Thoracic aorta (tissue), 2 donors: ENCODE measurements around the gene SLC9B1. TPM values are rescaled to one million over a fixed set of nuclear protein-coding genes. Genes with fewer than 3 reads are reported as not detected.
A peak's percentile ranks its signal among the peaks of the same experiment; 100 is the strongest.
"Not testable (repeated sequence)": the region's sequence is repeated elsewhere in the genome, so short reads cannot be mapped to it uniquely, and the experiment has no call there.

ENCODE experiments used
- ATAC-seq: fragments of 150-250 bp; one replicate; pipeline ENCODE4 v1.8.0; 2017; ENCODE audit warnings: low read depth; ENCODE audit not compliant: insufficient number of reproducible peaks, low FRiP score
- DNase-seq: peaks from one replicate; pipeline ENCODE4 v3.0.0-alpha.2; 2020; ENCODE audit warnings: low spot score
- H3K27ac ChIP-seq, 2 donors: fragments of 200-600 bp; sonication (generic); 1 replicate in 1 of 2; 2 replicates in 1 of 2; pipeline ENCODE4 v1.5.1; 2016; ENCODE audit warnings: mild to moderate bottlenecking in 2 of 2, moderate library complexity in 2 of 2
- H3K27me3 ChIP-seq: fragments of 200-600 bp; sonication (generic); replicated peaks from 2 replicates; pipeline ENCODE4 v1.6.0; 2016; ENCODE audit warnings: mild to moderate bottlenecking; ENCODE audit not compliant: insufficient read depth
- H3K36me3 ChIP-seq: fragments of 200-600 bp; sonication (generic); one replicate; pipeline ENCODE4 v1.5.1; 2016
- H3K4me1 ChIP-seq, 2 donors: fragments of 200-600 bp; sonication (generic); 1 replicate in 1 of 2; 2 replicates in 1 of 2; pipeline versions ENCODE4 v1.5.1 to v1.6.0; 2016; ENCODE audit warnings: low read depth in 2 of 2, mild to moderate bottlenecking in 1 of 2; ENCODE audit not compliant: control insufficient read depth in 1 of 2
- H3K4me3 ChIP-seq: fragments of 200-600 bp; sonication (generic); 2 replicates; pipeline ENCODE4 v1.5.1; 2016; ENCODE audit warnings: mild to moderate bottlenecking
- H3K9me3 ChIP-seq: fragments of 200-600 bp; sonication (generic); 2 replicates; pipeline ENCODE4 v1.5.1; 2016
- CTCF ChIP-seq: fragments of 200-600 bp; sonication (generic); IDR thresholded peaks from one replicate; pipeline ENCODE4 v1.5.1; 2019; ENCODE audit warnings: antibody characterized with exemption
- total RNA-seq, 2 donors: library from RNA; depleted of rRNA; stranded (reverse); fragments of >200 nt; gene quantifications; one replicate each; pipeline versions ENCODE4 v1.1.0 to v1.2.3, GENCODE V29; 2016

Gene SLC9B1
- total RNA-seq, 2 donors from 2014 or later: not detected

- ATAC-seq: no peak
- Histone ChIP-seq H3K27me3 (no peaks in the 10 kb centered on the region), H3K4me3 (peak overlapping the region; percentile 89), H3K36me3 (no peaks in the 10 kb centered on the region), H3K27ac (peak overlapping the region; percentile 97 to 99), H3K4me1 (peaks cover 6 to 14% of the 10 kb centered on the region in 2 donors), H3K9me3 (no peaks in the 10 kb centered on the region)
- no peak for TF ChIP-seq CTCF
- no peak for DNase-seq
Measured at GRCh38 chr4:102869569-102870197, 149.8 kb downstream of the SLC9B1 start.

- no peaks in the 10 kb centered on the region for H3K9me3 ChIP-seq
- DNase-seq (peak; percentile 46), ATAC-seq (peak; percentile 97)
- TF ChIP-seq CTCF: no peak
- H3K27me3 ChIP-seq: no peaks in the 10 kb centered on the region
- H3K4me1 ChIP-seq: peaks cover 6 to 14% of the 10 kb centered on the region in 2 donors
- H3K4me3 ChIP-seq: peak within 1 kb of the TSS; percentile 89
- peak within 1 kb of the TSS; percentile 97 to 99 for H3K27ac ChIP-seq
- no peaks in the 10 kb centered on the region for H3K36me3 ChIP-seq
Measured at GRCh38 chr4:102868781-102869568, 150.5 kb downstream of the SLC9B1 start, which contains the start of gene CISD2. CISD2 (plus strand) TSS chr4:102868992; CDS start chr4:102869085, 93 bp downstream.

- DNase-seq: no peak
- Histone ChIP-seq H3K27me3 (no peaks in the 10 kb centered on the region), H3K27ac (peak overlapping the region; percentile 97 to 99), H3K36me3 (no peaks in the 10 kb centered on the region), H3K4me1 (peaks cover 6 to 14% of the 10 kb centered on the region in 2 donors), H3K9me3 (no peaks in the 10 kb centered on the region), H3K4me3 (peak overlapping the region; percentile 89)
- ATAC-seq: peak; percentile 77
- no peak for TF ChIP-seq CTCF
Measured at GRCh38 chr4:102868153-102868780, 151.2 kb downstream of the SLC9B1 start.

- Histone ChIP-seq H3K27me3 (no peaks in the 10 kb centered on the region), H3K36me3 (no peaks in the 10 kb centered on the region), H3K9me3 (no peaks in the 10 kb centered on the region), H3K4me3 (peak overlapping the region; percentile 89), H3K4me1 (peaks cover 6 to 14% of the 10 kb centered on the region in 2 donors), H3K27ac (peak overlapping the region; percentile 97 to 99)
- no peak for ATAC-seq
- no peak for DNase-seq
- no peak for TF ChIP-seq CTCF
Measured at GRCh38 chr4:102867278-102868152, 152.0 kb downstream of the SLC9B1 start.

GRCh38 chr4:102865327-102865726 is 154.2 kb downstream of the SLC9B1 start:
- H3K4me3 ChIP-seq, ATAC-seq, H3K4me1 ChIP-seq, H3K27ac ChIP-seq, H3K27me3 ChIP-seq, H3K36me3 ChIP-seq, DNase-seq, H3K9me3 ChIP-seq: not testable (repeated sequence)
